NB4 (cell line): ENCODE results near the gene OFD1.

Experiments
- DNase-seq: peaks from one replicate; pipeline ENCODE4 v3.0.0; 2010; ENCODE audit warnings: low read depth
- H3K4me3 ChIP-seq: one replicate; pipeline ENCODE4 v1.5.1; 2011; ENCODE audit warnings: mild to moderate bottlenecking, low read depth, low read length, moderate library complexity
- MYC ChIP-seq: IDR thresholded peaks from 2 replicates; pipeline ENCODE4 v1.6.1; 2011; ENCODE audit warnings: low read depth, low read length
- POLR2A ChIP-seq: IDR thresholded peaks from 2 replicates; pipeline ENCODE4 v1.6.1; 2011; ENCODE audit warnings: mild to moderate bottlenecking; ENCODE audit not compliant: insufficient read length; ENCODE audit errors: extremely low read depth
- TF ChIP-seq, protein P1 (sequence below): IDR thresholded peaks from one replicate; pipeline ENCODE4 v1.5.1; 2012; ENCODE audit warnings: low read depth, low read length
- TF ChIP-seq, protein P2 (sequence below): IDR thresholded peaks from 2 replicates; pipeline ENCODE4 v1.6.1; 2011; ENCODE audit warnings: low read depth, low read length

OFD1 gene

DNA sequence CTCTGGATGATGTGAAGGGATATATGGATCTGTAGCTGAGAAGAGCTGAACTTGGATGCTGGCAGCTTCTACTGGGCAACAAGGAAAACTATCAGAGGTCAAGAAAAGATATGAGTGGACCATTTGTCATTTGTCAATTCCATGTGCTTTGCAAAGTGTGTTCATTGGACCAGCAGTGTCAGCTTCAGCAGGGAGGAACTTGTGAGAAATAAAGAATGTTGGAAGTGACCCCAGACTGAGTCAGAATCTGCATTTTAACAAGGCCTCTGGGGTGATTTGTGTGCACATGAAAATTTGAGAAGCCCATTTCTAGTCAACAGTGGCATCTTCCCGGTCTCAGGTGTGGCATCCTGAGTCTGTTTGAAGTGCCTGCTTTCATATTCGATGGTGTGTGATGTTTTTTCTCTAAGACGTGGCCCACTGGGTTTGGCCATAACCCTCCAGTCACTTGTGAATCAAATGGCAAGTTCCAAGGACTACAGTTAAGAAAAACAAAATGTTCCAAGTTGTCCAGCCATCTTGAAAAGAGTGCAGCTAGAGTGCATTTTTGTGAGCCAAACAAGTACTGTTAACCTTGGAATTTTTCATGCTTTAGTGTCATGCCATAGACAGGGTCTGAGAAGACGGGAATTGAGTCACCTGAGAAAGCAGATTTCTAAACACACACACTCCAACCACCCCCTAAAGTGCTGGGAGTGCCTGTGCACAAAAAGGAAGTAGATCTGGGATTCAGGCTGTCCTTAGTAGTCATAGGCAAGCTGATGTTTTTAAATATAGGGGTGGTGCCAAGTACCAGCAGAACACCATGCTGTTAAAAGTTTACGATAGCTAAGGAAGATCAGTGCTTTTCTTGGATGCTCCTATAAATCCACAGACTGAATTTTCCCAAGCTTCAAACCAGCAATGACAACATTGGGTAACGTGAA lies 55.9 kb downstream of the OFD1 start:
- no peak for DNase-seq
- H3K4me3 ChIP-seq = no peak overlapping the region
- TF ChIP-seq, protein P1, sequence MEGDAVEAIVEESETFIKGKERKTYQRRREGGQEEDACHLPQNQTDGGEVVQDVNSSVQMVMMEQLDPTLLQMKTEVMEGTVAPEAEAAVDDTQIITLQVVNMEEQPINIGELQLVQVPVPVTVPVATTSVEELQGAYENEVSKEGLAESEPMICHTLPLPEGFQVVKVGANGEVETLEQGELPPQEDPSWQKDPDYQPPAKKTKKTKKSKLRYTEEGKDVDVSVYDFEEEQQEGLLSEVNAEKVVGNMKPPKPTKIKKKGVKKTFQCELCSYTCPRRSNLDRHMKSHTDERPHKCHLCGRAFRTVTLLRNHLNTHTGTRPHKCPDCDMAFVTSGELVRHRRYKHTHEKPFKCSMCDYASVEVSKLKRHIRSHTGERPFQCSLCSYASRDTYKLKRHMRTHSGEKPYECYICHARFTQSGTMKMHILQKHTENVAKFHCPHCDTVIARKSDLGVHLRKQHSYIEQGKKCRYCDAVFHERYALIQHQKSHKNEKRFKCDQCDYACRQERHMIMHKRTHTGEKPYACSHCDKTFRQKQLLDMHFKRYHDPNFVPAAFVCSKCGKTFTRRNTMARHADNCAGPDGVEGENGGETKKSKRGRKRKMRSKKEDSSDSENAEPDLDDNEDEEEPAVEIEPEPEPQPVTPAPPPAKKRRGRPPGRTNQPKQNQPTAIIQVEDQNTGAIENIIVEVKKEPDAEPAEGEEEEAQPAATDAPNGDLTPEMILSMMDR = no peak
- TF ChIP-seq POLR2A = no peak
- TF ChIP-seq, protein P2, sequence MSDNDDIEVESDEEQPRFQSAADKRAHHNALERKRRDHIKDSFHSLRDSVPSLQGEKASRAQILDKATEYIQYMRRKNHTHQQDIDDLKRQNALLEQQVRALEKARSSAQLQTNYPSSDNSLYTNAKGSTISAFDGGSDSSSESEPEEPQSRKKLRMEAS = no peak
- no peak for TF ChIP-seq MYC

DNA sequence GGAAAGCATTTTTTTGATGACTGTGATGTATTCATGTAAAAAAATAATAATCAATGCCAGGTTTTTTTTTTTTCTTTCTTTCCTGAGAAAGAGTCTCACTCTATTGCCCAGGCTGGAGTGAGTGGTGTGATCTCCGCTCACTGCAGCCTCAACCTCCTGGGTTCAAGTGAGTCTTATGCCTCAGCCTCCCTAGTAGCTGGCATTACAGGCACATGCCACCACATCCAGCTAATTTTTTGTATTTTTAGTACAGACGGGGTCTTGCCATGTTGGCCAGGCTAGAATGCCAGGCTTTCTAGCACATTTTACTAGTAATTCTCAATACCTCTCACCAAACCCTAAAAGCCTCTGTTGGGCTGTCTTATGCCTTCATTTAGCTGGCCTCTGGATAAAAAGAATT lies 56.6 kb downstream of the OFD1 start:
- no peak overlapping the region for H3K4me3 ChIP-seq
- no peak for DNase-seq
- TF ChIP-seq, protein P2 = no peak
- TF ChIP-seq POLR2A = no peak
- no peak for TF ChIP-seq MYC
- TF ChIP-seq, protein P1 = no peak

DNA sequence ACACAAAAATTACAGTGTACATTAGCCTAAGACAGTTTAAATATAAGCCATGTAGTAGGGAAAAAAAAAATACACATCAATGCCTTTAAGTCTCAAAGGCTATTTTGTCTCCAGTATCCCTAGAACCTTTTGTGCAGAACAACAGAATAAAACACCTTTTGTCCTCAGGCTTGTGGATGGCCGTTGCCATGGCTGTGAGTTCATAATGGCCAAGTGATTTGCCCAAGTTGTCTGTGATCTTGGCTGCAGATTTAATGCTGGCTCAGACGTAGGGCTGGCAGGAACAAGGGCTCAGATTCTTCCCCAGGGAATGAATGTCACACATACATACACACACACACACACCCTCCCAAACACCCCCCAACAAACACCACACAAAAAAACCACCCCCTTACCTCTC lies 57.0 kb downstream of the OFD1 start:
- no peak for DNase-seq
- no peak overlapping the region for H3K4me3 ChIP-seq
- TF ChIP-seq, protein P2 = no peak
- TF ChIP-seq, protein P1 = no peak
- TF ChIP-seq POLR2A = no peak
- TF ChIP-seq MYC = no peak

DNA sequence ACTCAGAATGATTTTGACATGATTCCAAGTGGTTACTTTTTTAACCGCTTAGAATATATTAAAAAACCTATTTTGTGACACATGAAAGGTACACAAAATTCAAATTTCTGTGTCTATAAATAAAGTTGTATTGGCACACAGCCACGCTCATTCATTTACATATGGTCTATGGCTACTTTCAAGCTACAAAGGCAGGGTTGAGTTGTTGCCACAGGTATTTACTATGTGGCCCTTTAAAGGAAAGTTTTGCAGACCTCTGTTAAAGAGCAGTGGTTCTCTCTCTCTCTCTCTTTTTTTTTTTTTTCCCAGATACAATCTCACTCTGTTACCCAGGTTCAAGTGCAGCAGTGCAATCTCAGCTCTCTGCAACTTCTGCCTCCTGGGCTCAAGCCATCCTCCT lies 59.3 kb downstream of the OFD1 start:
- H3K4me3 ChIP-seq = no peak overlapping the region
- TF ChIP-seq, protein P2 = no peak
- TF ChIP-seq POLR2A = no peak
- TF ChIP-seq, protein P1 = no peak
- no peak for TF ChIP-seq MYC
- DNase-seq = no peak

DNA sequence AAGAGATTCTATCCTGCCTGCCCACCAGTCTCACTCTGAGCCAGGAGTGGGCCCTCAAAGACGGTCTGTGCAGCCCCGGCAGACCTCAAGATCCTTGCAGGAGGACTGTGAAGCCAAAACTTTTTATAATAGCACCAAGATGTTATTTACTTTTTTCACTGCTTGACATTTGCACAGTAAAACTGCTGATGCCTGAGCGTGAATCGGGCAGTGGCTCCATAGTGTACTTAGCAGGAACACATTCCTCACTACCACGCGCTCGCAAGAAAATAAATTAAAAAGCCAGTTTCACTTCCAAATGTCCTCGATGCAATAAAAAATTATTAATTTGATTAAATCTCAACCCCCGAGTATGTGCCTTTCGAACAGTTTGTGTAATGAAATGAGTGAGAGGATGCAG lies 59.9 kb downstream of the OFD1 start:
- TF ChIP-seq, protein P2 = no peak
- TF ChIP-seq, protein P1 = no peak
- TF ChIP-seq MYC = no peak
- TF ChIP-seq POLR2A = no peak
- no peak overlapping the region for H3K4me3 ChIP-seq
- DNase-seq = no peak
